SH-SY5Y (cell line): ENCODE measurements around the gene PLA2G4C.

Experiments used
- GATA2 ChIP-seq: IDR thresholded peaks from 2 replicates; pipeline ENCODE4 v1.6.1; 2011; ENCODE audit warnings: mild to moderate bottlenecking, low read depth, low read length
- GATA3 ChIP-seq: IDR thresholded peaks from 2 replicates; pipeline ENCODE4 v1.6.1; 2011; ENCODE audit warnings: low read depth, mild to moderate bottlenecking, low read length, moderate library complexity

DNA sequence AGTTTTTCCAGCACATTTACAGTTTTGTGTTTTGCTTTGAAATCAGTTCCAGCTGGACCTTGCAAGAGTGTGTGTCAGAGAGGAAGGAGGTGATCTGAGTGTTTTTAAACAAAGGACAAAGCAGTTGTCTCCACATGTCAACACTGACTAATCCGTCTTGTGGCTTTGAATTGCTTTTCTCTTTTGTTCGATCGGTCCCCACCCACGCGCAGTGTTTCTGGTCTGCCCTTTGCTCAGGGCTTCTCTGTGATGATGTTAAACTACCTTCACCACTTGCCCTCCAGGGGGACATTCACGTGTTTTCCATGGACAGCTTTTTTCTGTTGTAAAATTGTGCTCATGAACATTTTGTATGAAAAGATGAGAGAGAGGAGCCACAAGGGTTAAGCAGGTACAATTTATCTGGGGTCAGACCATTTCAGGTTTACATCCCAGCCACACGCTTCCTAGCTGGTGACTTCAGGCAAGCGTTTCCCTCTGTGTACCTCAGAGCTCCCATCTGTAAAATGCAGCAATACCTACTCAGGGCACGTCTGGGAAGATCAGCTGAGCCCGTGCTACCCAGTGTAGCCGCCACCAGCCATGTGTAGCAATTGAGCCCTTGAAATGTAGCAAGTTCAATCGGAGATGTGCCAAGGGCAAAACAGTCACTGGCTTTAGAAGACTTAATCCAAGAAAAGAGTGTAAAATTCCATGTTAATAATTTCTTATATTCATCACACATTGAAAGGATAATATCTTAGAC is 13.5 kb upstream of the PLA2G4C start:
- TF ChIP-seq GATA3 (no peak), GATA2 (no peak)
